GM23338 (cell line): ENCODE results near the gene CENPO. TPM values are rescaled to one million over a fixed set of nuclear protein-coding genes. Genes with fewer than 3 reads are reported as not detected.

Experiments used
- ATAC-seq: fragments of 200-7000 bp; cut with Tn5 transposase; 3 replicates; pipeline ENCODE4 v1.9.1; 2020
- DNase-seq: peaks from one replicate; pipeline ENCODE4 v3.0.0-alpha.2; 2015; ENCODE audit warnings: low spot score
- H2AFZ ChIP-seq: fragments of 200-600 bp; sonication (generic); 2 replicates; pipeline ENCODE4 v1.8.0; 2016; ENCODE audit warnings: antibody characterized with exemption, mild to moderate bottlenecking, moderate library complexity
- H3F3A ChIP-seq: fragments of 200-600 bp; sonication (generic); replicated peaks from 2 replicates; pipeline ENCODE4 v1.8.0; 2017; ENCODE audit warnings: antibody characterized with exemption, mixed run types, low read depth
- H3K27ac ChIP-seq: fragments of 200-600 bp; sonication (generic); 2 replicates; pipeline ENCODE4 v1.6.1; 2016; ENCODE audit warnings: low read depth
- H3K27me3 ChIP-seq: fragments of 200-600 bp; sonication (generic); 2 replicates; pipeline ENCODE4 v1.8.0; 2016; ENCODE audit warnings: mild to moderate bottlenecking, mixed run types, moderate library complexity; ENCODE audit not compliant: insufficient read depth
- H3K36me3 ChIP-seq: fragments of 200-600 bp; sonication (generic); 2 replicates; pipeline ENCODE4 v1.8.0; 2016; ENCODE audit warnings: mild to moderate bottlenecking; ENCODE audit not compliant: insufficient read depth
- H3K4me1 ChIP-seq: fragments of 200-600 bp; sonication (generic); 2 replicates; pipeline ENCODE4 v1.8.0; 2016; ENCODE audit warnings: mild to moderate bottlenecking, moderate library complexity; ENCODE audit not compliant: insufficient read depth
- H3K4me2 ChIP-seq: fragments of 200-600 bp; sonication (generic); 2 replicates; pipeline ENCODE4 v1.7.1; 2017; ENCODE audit warnings: mixed run types
- H3K4me3 ChIP-seq: fragments of 200-600 bp; sonication (generic); 2 replicates; pipeline ENCODE4 v1.6.1; 2016; ENCODE audit warnings: mixed run types
- H3K79me2 ChIP-seq: fragments of 200-600 bp; sonication (generic); replicated peaks from 2 replicates; pipeline ENCODE4 v1.8.0; 2017; ENCODE audit warnings: mild to moderate bottlenecking; ENCODE audit not compliant: insufficient read depth
- H3K9me2 ChIP-seq: fragments of 200-600 bp; sonication (generic); 2 replicates; pipeline ENCODE4 v1.8.0; 2017; ENCODE audit not compliant: insufficient read depth
- H4K20me1 ChIP-seq: fragments of 200-600 bp; sonication (generic); replicated peaks from 2 replicates; pipeline ENCODE4 v1.8.0; 2017; ENCODE audit warnings: mild to moderate bottlenecking; ENCODE audit not compliant: insufficient read depth
- H3K27ac Mint-ChIP-seq: 2 replicates; pipeline ENCODE4 v1.8.0; 2020; ENCODE audit warnings: inconsistent platforms, mild to moderate bottlenecking, moderate library complexity, mixed read lengths
- H3K27me3 Mint-ChIP-seq: 3 replicates; pipeline ENCODE4 v1.8.0; 2022; ENCODE audit warnings: low read depth, mild to moderate bottlenecking, moderate library complexity, mixed read lengths, inconsistent platforms; ENCODE audit not compliant: insufficient read depth, poor library complexity
- H3K36me3 Mint-ChIP-seq: 3 replicates; pipeline ENCODE4 v1.8.0; 2021; ENCODE audit warnings: low read depth, mild to moderate bottlenecking, inconsistent platforms, moderate library complexity, mixed read lengths
- H3K4me1 Mint-ChIP-seq: 3 replicates; pipeline ENCODE4 v1.8.0; 2020; ENCODE audit warnings: mild to moderate bottlenecking, inconsistent platforms, mixed read lengths
- H3K4me3 Mint-ChIP-seq: 3 replicates; pipeline ENCODE4 v1.8.0; 2021; ENCODE audit warnings: moderate library complexity, mild to moderate bottlenecking, inconsistent platforms, mixed read lengths
- H3K9me3 Mint-ChIP-seq: 3 replicates; pipeline ENCODE4 v1.8.0; 2020; ENCODE audit warnings: moderate library complexity, mild to moderate bottlenecking, inconsistent platforms, mixed read lengths
- CREB1 ChIP-seq: fragments of 250-450 bp; sonication (Bioruptor Pico); IDR thresholded peaks from 2 replicates; pipeline ENCODE4 v1.5.0; 2020; ENCODE audit warnings: low read depth, mild to moderate bottlenecking, moderate library complexity
- POLR2AphosphoS5 ChIP-seq: IDR thresholded peaks from 2 replicates; pipeline ENCODE4 v1.6.1; 2016; ENCODE audit warnings: antibody characterized with exemption, low read depth
- REST ChIP-seq: IDR thresholded peaks from one replicate; pipeline ENCODE4 v1.6.1; 2018; ENCODE audit warnings: antibody characterized with exemption; ENCODE audit not compliant: unreplicated experiment
- STAT1 ChIP-seq: IDR thresholded peaks from one replicate; pipeline ENCODE4 v1.6.1; 2016; ENCODE audit warnings: antibody characterized with exemption; ENCODE audit not compliant: unreplicated experiment
- ZNF114 ChIP-seq: fragments of 250-450 bp; sonication (Bioruptor Pico); IDR thresholded peaks from 2 replicates; pipeline ENCODE4 v1.5.0; 2020; ENCODE audit warnings: mild to moderate bottlenecking, moderate library complexity
- polyA plus RNA-seq: library from polyadenylated mRNA; unstranded; fragments of >200 nt; fragmentation: Nextera tagmentation; extraction: Ambion mirVana; gene quantifications from 2 replicates; pipeline ENCODE4 v1.2.1, GENCODE V29; 2016
- total RNA-seq: library from RNA; depleted of rRNA; stranded (reverse); fragments of >200 nt; shearing (Covaris generic); gene quantifications from 2 replicates; pipeline ENCODE4 v1.2.3, GENCODE V29; 2014
- TF ChIP-seq, protein P1 (sequence below): IDR thresholded peaks from 2 replicates; pipeline ENCODE4 v1.6.1; 2016; ENCODE audit warnings: antibody characterized with exemption

The CENPO gene
- total and polyA plus RNA-seq, 2 experiments from 2014 or later: 27.0 to 44.7 TPM

DNA sequence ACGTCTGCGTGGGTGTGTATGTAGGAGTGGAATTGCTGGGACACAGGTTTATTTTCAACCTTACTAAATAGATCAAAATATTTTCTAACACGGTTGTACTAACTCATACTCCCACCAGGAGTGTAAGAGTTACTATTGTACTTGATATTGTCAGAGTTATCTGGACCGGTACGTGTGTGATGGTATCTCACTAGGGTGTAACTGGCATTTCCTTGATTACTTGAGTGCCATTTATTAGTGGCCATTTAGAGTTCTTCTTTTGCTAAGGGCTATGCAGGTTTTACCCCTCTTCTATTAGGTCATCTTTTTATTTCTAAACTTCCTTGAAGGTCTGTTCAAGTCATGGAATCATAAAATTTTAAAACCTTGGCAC is 33.5 kb downstream of the CENPO start (continued):
- TF ChIP-seq, protein P1, sequence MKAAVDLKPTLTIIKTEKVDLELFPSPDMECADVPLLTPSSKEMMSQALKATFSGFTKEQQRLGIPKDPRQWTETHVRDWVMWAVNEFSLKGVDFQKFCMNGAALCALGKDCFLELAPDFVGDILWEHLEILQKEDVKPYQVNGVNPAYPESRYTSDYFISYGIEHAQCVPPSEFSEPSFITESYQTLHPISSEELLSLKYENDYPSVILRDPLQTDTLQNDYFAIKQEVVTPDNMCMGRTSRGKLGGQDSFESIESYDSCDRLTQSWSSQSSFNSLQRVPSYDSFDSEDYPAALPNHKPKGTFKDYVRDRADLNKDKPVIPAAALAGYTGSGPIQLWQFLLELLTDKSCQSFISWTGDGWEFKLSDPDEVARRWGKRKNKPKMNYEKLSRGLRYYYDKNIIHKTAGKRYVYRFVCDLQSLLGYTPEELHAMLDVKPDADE: no peak
- TF ChIP-seq STAT1 (no peak), REST (no peak), POLR2AphosphoS5 (no peak)

- Histone ChIP-seq H3K27me3 (no peaks in the 10 kb centered on the region), H3K27ac (no peak overlapping the region; the same call in 1 of the 2 replicates), H3K4me2 (no peak overlapping the region; the same call in 1 of the 2 replicates), H3K79me2 (no peaks in the 10 kb centered on the region), H3K4me1 (peaks cover 10% of the 10 kb centered on the region), H3F3A (peaks cover 9% of the 10 kb centered on the region; the same call in 1 of the 2 replicates), H2AFZ (peak overlapping the region; percentile 73; the same call in 1 of the 2 replicates), H4K20me1 (peaks cover 8% of the 10 kb centered on the region; the same call in 1 of the 2 replicates), H3K36me3 (peaks cover 5% of the 10 kb centered on the region; the same call in 1 of the 2 replicates), H3K4me3 (no peak overlapping the region), H3K9me2 (no peaks in the 10 kb centered on the region; the same call in 1 of the 2 replicates)
- Mint-ChIP-seq H3K9me3 (no peaks in the 10 kb centered on the region), H3K4me3 (no peak overlapping the region), H3K4me1 (peaks cover 38% of the 10 kb centered on the region), H3K27me3 (peaks cover 25% of the 10 kb centered on the region), H3K36me3 (peaks cover 57% of the 10 kb centered on the region), H3K27ac (peak overlapping the region; percentile 87; the same call in 1 of the 2 replicates)
- ATAC-seq: peak; percentile 87
- peak; percentile 97 for DNase-seq
- TF ChIP-seq, protein P1: no peak
- no peak for TF ChIP-seq REST
- no peak for TF ChIP-seq ZNF114 (CRISPR knock-in tag)
- peak; percentile 36 for TF ChIP-seq POLR2AphosphoS5
- TF ChIP-seq CREB1: peak; percentile 32; the same call in 1 of the 2 replicates
Observed at GRCh38 chr2:24827321-24828237, 34.4 kb downstream of the CENPO start.
